ENCODE measurements around the gene S100Z. TPM values are rescaled to one million over a fixed set of nuclear protein-coding genes. Genes with fewer than 3 reads are reported as not detected.

The S100Z gene
- total and polyA plus RNA-seq, 2 of the 8 experiments (the other 6 are each of a cell fraction or from before 2014, with no cell fraction given): 0.30 TPM; not detected in 1

DNA sequence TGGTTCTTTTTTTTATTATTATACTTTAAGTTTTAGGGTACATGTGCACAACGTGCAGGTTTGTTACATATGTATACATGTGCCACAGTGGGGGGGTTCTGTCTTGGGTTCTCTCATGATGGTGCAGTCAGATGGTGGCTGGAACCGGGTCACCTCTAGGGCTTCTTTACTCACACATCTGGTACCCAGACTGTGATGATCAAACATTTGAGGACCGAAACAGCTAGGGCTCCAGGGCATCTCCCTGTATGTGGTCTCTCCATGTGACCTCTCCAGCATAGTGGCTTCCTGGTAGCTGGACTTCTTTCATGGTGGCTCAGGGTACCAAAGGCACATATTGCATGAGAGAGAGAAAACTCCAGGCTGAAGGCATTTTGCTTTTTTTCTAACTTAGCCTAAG is 93.2 kb downstream of the S100Z start (continued):
- TF ChIP-seq, protein P1, sequence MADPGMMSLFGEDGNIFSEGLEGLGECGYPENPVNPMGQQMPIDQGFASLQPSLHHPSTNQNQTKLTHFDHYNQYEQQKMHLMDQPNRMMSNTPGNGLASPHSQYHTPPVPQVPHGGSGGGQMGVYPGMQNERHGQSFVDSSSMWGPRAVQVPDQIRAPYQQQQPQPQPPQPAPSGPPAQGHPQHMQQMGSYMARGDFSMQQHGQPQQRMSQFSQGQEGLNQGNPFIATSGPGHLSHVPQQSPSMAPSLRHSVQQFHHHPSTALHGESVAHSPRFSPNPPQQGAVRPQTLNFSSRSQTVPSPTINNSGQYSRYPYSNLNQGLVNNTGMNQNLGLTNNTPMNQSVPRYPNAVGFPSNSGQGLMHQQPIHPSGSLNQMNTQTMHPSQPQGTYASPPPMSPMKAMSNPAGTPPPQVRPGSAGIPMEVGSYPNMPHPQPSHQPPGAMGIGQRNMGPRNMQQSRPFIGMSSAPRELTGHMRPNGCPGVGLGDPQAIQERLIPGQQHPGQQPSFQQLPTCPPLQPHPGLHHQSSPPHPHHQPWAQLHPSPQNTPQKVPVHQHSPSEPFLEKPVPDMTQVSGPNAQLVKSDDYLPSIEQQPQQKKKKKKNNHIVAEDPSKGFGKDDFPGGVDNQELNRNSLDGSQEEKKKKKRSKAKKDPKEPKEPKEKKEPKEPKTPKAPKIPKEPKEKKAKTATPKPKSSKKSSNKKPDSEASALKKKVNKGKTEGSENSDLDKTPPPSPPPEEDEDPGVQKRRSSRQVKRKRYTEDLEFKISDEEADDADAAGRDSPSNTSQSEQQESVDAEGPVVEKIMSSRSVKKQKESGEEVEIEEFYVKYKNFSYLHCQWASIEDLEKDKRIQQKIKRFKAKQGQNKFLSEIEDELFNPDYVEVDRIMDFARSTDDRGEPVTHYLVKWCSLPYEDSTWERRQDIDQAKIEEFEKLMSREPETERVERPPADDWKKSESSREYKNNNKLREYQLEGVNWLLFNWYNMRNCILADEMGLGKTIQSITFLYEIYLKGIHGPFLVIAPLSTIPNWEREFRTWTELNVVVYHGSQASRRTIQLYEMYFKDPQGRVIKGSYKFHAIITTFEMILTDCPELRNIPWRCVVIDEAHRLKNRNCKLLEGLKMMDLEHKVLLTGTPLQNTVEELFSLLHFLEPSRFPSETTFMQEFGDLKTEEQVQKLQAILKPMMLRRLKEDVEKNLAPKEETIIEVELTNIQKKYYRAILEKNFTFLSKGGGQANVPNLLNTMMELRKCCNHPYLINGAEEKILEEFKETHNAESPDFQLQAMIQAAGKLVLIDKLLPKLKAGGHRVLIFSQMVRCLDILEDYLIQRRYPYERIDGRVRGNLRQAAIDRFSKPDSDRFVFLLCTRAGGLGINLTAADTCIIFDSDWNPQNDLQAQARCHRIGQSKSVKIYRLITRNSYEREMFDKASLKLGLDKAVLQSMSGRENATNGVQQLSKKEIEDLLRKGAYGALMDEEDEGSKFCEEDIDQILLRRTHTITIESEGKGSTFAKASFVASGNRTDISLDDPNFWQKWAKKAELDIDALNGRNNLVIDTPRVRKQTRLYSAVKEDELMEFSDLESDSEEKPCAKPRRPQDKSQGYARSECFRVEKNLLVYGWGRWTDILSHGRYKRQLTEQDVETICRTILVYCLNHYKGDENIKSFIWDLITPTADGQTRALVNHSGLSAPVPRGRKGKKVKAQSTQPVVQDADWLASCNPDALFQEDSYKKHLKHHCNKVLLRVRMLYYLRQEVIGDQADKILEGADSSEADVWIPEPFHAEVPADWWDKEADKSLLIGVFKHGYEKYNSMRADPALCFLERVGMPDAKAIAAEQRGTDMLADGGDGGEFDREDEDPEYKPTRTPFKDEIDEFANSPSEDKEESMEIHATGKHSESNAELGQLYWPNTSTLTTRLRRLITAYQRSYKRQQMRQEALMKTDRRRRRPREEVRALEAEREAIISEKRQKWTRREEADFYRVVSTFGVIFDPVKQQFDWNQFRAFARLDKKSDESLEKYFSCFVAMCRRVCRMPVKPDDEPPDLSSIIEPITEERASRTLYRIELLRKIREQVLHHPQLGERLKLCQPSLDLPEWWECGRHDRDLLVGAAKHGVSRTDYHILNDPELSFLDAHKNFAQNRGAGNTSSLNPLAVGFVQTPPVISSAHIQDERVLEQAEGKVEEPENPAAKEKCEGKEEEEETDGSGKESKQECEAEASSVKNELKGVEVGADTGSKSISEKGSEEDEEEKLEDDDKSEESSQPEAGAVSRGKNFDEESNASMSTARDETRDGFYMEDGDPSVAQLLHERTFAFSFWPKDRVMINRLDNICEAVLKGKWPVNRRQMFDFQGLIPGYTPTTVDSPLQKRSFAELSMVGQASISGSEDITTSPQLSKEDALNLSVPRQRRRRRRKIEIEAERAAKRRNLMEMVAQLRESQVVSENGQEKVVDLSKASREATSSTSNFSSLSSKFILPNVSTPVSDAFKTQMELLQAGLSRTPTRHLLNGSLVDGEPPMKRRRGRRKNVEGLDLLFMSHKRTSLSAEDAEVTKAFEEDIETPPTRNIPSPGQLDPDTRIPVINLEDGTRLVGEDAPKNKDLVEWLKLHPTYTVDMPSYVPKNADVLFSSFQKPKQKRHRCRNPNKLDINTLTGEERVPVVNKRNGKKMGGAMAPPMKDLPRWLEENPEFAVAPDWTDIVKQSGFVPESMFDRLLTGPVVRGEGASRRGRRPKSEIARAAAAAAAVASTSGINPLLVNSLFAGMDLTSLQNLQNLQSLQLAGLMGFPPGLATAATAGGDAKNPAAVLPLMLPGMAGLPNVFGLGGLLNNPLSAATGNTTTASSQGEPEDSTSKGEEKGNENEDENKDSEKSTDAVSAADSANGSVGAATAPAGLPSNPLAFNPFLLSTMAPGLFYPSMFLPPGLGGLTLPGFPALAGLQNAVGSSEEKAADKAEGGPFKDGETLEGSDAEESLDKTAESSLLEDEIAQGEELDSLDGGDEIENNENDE (IDR thresholded peaks at IDR 0.05; ENCODE audit: insufficient replicate concordance, low read length): no peak
- TF ChIP-seq HDAC6 (IDR thresholded peaks at IDR 0.05; ENCODE audit: low read depth, low read length) (no peak), JUND (IDR thresholded peaks at IDR 0.05; ENCODE audit: low read length) (no peak), BCL11A (IDR thresholded peaks at IDR 0.05; ENCODE audit: low read depth in 2 of 2, low read length in 2 of 2) (no peak), TBP (IDR thresholded peaks at IDR 0.05; ENCODE audit: low read depth, low read length) (no peak), GTF2F1 (IDR thresholded peaks at IDR 0.05; ENCODE audit: borderline replicate concordance, low read depth, low read length) (no peak), TAF1 (IDR thresholded peaks at IDR 0.05; ENCODE audit: low read depth, low read length) (no peak)
